GM12801 (cell line): Measurements from ENCODE around the gene GXYLT1.

Experiments used
- TF ChIP-seq, protein P1 (sequence below): IDR thresholded peaks from one replicate; pipeline ENCODE4 v1.5.1; 2011; ENCODE audit warnings: control low read depth; ENCODE audit not compliant: insufficient read length; ENCODE audit errors: extremely low read depth

GXYLT1 gene

DNA sequence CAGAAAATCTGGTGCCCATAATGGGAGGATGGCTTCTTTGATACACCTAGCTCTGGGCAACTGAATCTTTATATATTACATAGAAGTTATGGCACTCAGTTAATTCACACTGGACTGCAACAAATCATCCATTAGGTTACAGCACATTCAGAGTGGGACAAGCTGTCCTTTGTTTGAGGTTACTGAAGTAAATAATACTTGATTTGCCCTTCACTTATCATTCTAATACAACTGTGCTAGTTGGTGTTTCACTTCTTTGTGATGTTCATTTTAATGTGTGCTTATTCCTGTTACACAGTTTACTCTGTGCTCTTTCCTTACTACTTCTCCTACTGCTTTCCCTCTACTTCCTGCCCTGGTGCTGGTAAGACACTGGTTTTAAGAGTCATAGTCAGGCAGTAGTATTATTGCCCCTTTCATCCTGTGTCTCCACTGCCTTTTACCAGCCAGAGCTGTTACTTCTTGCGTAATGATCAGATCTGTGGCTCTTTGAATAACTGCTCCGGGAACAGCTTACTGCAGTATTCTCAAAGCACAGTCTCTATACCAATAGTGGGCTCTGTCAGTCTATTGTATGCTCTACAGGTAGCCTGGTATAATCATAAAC, 36.4 kb upstream of the GXYLT1 start:
- TF ChIP-seq, protein P1, sequence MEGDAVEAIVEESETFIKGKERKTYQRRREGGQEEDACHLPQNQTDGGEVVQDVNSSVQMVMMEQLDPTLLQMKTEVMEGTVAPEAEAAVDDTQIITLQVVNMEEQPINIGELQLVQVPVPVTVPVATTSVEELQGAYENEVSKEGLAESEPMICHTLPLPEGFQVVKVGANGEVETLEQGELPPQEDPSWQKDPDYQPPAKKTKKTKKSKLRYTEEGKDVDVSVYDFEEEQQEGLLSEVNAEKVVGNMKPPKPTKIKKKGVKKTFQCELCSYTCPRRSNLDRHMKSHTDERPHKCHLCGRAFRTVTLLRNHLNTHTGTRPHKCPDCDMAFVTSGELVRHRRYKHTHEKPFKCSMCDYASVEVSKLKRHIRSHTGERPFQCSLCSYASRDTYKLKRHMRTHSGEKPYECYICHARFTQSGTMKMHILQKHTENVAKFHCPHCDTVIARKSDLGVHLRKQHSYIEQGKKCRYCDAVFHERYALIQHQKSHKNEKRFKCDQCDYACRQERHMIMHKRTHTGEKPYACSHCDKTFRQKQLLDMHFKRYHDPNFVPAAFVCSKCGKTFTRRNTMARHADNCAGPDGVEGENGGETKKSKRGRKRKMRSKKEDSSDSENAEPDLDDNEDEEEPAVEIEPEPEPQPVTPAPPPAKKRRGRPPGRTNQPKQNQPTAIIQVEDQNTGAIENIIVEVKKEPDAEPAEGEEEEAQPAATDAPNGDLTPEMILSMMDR = no peak

DNA sequence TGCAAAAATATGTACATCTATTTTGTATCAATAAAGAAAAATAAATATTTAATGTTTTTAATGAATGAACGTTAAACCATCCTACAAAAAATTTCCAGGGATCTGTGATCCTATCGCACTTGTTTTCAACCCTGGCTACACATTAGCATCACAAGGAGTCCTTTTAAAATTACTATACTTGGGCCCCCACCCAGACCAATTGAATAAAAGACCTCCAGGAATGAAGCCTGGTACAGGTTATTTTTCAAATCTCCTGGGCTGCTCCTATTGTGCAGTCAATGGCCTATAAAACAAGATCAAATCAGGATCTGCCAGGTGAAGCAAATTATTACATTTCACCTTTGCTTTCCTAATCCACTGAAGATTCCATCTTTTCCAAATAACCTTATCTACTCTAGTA, 33.4 kb upstream of the GXYLT1 start:
- TF ChIP-seq, protein P1 = no peak

DNA sequence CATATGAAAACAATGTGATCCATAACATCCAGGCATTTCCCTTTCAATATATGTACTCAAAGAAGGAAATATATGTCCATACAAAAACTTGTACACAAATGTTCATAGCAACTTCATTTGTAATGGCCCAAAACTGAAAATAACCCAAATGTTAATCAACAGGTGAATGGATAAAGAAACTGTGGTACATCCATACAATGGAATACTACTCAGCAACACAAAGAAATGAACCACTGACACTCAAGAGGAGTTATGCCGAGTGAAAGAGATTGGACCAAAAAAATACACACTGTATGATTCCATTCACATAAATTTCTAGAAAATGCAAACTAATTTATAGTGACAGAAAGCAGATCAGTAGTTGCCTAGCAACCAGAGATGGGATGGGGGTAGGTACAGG, 30.3 kb upstream of the GXYLT1 start:
- TF ChIP-seq, protein P1 = no peak

DNA sequence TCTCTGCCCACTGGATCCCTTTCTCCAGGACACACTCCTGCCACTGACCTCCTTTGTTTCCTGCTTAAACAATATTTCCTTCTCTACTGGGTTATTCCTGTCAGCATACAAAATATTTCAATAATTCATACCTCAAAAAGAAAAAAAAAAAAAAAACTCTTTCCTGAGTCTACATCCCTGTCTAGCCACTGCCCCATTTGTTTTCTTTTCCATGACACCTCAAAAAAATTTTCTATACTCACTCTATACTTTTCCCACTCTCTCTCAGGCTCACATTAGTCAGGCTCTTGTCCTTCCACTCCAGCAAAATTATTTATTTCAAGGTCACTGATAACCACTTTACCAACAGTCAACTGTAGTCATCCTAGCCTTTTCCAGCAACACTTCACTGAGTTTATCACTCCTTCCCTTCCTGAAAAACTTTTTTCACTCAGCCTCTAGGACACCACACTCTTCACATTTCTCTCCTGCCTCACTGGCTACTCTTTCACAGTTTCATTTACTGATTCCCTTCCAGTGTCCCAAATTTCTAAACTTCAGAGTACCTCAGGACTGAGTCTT, 29.4 kb upstream of the GXYLT1 start:
- TF ChIP-seq, protein P1 = no peak

DNA sequence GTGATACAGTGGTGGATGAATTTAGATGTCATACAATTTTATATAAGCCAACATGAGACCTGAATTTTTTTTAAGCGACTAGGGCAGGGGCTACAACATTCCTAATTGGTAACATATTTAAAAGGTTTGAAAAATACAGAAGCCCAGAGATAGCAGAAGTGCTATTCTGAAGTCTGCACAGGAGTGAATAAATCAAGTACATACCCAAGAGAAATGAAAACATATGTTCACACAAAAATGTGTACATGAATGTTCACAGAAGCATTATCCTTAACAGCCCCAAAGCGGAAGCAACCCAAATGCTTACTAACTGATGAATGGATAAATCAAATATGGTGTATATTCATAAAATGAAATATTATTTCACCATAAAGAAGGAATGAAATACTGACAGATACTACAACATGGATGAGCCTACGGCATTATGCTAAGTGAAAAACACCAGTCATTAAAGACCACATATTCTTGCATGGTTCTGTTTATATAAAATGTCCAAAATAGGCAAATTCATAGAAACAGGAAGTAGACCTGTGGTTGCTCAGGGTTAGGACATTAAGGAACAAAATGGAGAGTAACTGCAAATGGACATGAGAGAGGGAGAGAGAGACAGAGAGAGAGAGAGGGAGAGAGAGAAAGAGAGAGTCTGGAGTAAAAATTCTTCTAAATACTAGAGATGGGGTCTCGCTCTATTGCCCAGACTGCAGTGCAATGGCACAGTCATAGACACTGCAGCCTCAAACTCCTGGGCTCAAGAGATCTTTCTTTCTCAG, 28.0 kb upstream of the GXYLT1 start:
- TF ChIP-seq, protein P1 = no peak

DNA sequence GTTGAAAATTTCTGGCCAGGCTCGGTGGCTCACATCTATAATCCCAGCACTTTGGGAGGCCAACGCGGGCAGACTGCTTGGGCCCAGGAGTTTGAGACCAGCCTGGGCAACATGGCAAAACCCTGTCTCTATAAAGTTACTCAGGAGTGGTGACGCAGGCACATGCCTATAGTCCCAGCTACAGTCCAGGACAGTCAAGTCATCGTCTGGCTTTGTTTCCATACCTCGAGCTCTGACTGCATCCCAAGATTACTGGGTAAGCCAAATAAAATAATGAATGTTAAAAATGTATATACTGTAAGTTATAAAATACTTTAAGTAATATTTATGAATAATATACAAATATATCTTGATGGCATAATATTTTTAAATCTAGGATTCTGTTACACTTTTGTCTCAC, 23.0 kb upstream of the GXYLT1 start:
- TF ChIP-seq, protein P1 = no peak

DNA sequence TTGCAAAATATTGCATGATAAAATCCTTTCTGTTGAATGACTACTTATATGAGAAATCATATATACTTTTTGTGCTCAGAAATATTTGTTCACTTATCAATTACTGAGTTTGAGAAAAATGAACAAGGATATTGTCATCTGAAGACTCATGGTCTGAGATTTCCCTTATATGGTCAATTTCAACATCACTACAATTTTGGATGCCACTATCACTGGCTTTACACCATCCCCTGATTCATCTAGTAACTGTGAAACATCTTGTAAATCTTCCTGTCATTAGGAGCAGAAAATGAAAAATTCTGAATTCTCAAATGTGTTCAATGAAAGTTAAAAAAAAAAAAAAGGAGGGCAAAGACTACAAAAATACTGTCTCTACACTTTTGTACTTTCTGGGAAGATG, 21.8 kb upstream of the GXYLT1 start:
- TF ChIP-seq, protein P1 = no peak
